ENCODE results near the gene RABGGTA.

Gene RABGGTA

DNA sequence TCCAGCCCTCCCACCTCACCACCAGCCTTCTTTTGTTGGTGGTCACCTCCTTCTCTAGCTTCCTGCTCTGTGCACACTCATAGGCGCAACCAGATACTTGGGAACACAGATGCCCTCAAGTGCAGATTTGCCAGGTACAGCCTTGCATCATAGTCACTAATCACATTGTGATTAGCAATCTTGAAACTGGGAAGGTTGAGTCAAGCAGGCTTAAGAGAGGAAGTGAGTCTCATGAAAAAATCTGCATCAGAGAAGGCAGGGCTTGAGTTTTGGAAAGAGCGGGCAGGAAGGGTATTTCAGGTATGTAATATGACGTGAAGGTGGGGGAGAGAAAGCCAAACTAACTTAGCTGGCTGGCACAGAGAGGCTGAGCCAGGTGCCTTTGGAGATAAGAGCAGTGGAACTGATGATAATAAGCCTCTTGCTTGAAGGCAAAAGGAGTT lies 2.7 kb upstream of the RABGGTA start:
- DNase-seq (ENCODE audit: low spot score), result peak; percentile 79
- no peak for TF ChIP-seq CTCF (IDR thresholded peaks at IDR 0.05; ENCODE audit: extremely low read depth, missing control alignments)

DNA sequence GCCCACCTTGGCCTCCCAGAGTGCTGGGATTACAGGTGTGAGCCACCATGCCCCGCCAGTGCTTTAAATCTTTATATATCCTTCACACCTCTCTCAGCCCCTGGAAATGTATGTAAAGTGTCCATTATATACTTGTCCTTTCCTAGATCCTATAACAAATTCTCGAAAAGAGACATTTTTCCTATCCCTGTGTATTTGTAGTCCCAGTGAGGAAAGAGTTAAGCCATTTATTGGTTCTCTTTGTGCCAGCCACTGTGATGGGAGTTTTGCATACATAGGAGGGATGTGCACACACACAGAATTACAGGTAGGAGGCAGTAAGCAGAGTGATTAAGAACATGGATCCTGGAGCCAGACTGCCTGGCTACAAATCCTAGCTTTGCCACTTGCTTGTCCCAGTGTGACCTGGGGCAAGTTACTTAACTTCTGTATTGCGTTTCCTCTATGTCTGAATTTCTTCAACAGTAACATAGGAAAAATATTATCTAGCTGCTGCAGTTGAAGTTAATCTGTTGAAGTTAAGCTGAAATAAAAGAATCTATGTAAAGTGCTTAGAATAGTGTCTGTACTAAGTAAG lies 2.1 kb upstream of the RABGGTA start:
- no peak for DNase-seq (ENCODE audit: low spot score)
- no peak for TF ChIP-seq CTCF (IDR thresholded peaks at IDR 0.05; ENCODE audit: extremely low read depth, missing control alignments)

- DNase-seq (ENCODE audit: low spot score), result no peak
- no peak for TF ChIP-seq CTCF (IDR thresholded peaks at IDR 0.05; ENCODE audit: extremely low read depth, missing control alignments)
These were observed 1.1 kb upstream of the RABGGTA start for GRCh38 chr14:24272467-24272866.

- DNase-seq (ENCODE audit: low spot score), result no peak
- no peak for TF ChIP-seq CTCF (IDR thresholded peaks at IDR 0.05; ENCODE audit: extremely low read depth, missing control alignments)
These were observed 452 bp upstream of the RABGGTA start for GRCh38 chr14:24271834-24272263.

GRCh38 chr14:24270537-24271133 lies 762 bp downstream of the RABGGTA start:
- TF ChIP-seq CTCF (IDR thresholded peaks at IDR 0.05; ENCODE audit: extremely low read depth, missing control alignments), result no peak
- DNase-seq (ENCODE audit: low spot score), result no peak

DNA sequence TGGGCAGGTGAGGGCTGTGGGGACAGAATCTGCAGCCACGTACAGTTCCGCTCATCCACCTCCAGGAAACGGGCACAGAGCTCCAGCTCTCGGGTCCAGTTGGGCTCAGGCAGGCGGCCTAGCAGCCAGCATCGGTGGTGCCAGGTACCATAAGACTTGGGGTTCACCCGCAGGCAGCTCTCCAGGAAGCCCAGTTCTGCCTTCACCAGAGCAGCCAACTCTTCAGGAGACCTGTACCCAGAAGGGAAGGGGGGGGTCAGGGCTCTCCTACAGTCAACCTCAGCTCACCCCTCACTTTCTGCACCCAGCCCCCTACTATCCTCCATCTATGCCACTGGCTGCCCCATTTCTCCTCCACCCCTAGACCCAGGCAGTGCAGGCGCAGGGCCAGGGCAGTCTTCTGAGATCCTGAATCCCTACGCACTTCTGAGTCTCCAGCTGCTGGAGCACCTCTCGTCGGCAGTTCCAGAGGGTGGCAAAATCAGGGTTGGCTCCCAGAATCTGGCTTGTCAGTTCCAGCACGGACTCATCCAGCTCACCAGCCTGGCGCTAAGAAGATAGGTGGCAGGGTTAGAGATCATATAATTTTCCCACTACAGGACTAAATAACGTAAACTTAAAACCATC lies 1.4 kb downstream of the RABGGTA start:
- DNase-seq (ENCODE audit: low spot score), result no peak
- no peak for TF ChIP-seq CTCF (IDR thresholded peaks at IDR 0.05; ENCODE audit: extremely low read depth, missing control alignments)

GRCh38 chr14:24269368-24269767 lies 2.0 kb downstream of the RABGGTA start:
- no peak for DNase-seq (ENCODE audit: low spot score)
- no peak for TF ChIP-seq CTCF (IDR thresholded peaks at IDR 0.05; ENCODE audit: extremely low read depth, missing control alignments)

Measured in GM20000 (cell line).